ENCODE results near the gene ENPP6.
"Not testable (repeated sequence)": the region's sequence is repeated elsewhere in the genome, so short reads cannot be mapped to it uniquely, and the experiment has no call there.

ENPP6 gene

GRCh38 chr4:184142121-184143000, 75.3 kb downstream of the ENPP6 start:
- no peaks in the 10 kb centered on the region for H3K36me3 ChIP-seq (ENCODE audit: control insufficient read depth in 5 of 5, insufficient read depth in 5 of 5, low read length in 5 of 5)
- H3K9ac ChIP-seq (ENCODE audit: low read length in 5 of 5), result no peak overlapping the region
- H3K4me1 ChIP-seq (ENCODE audit: control insufficient read depth in 5 of 5, insufficient read depth in 5 of 5, low read length in 5 of 5), result no peaks in the 10 kb centered on the region
- peaks cover 0 to 11% (median 7%) of the 10 kb centered on the region in 5 donors for H3K9me3 ChIP-seq (ENCODE audit: control insufficient read depth in 5 of 5, low read length in 5 of 5)
- H3K4me3 ChIP-seq (ENCODE audit: low read depth in 1 of 5, low read length in 5 of 5), result no peak overlapping the region
- peaks cover 0 to 11% (median 0%) of the 10 kb centered on the region in 5 donors for H3K27me3 ChIP-seq (ENCODE audit: control insufficient read depth in 5 of 5, insufficient read depth in 4 of 5, low read length in 5 of 5)
- H3K27ac ChIP-seq (ENCODE audit: low read depth, low read length), result no peak overlapping the region

- not testable (repeated sequence) for H3K9ac ChIP-seq (ENCODE audit: low read length in 5 of 5); H3K4me3 ChIP-seq (ENCODE audit: low read depth in 1 of 5, low read length in 5 of 5); H3K27me3 ChIP-seq (ENCODE audit: control insufficient read depth in 5 of 5, insufficient read depth in 4 of 5, low read length in 5 of 5); H3K27ac ChIP-seq (ENCODE audit: low read depth, low read length); H3K4me1 ChIP-seq (ENCODE audit: control insufficient read depth in 5 of 5, insufficient read depth in 5 of 5, low read length in 5 of 5); H3K36me3 ChIP-seq (ENCODE audit: control insufficient read depth in 5 of 5, insufficient read depth in 5 of 5, low read length in 5 of 5)
- H3K9me3 ChIP-seq (ENCODE audit: control insufficient read depth in 5 of 5, low read length in 5 of 5), result peaks cover 5 to 23% (median 14%) of the 10 kb centered on the region in 5 donors
Observed at GRCh38 chr4:184140901-184141300, 76.8 kb downstream of the ENPP6 start.

GRCh38 chr4:184136525-184136924, 81.1 kb downstream of the ENPP6 start:
- Histone ChIP-seq H3K4me3 (ENCODE audit: low read depth in 1 of 5, low read length in 5 of 5) (no peak overlapping the region), H3K9me3 (ENCODE audit: control insufficient read depth in 5 of 5, low read length in 5 of 5) (peaks cover 5 to 23% (median 14%) of the 10 kb centered on the region in 5 donors), H3K4me1 (ENCODE audit: control insufficient read depth in 5 of 5, insufficient read depth in 5 of 5, low read length in 5 of 5) (no peaks in the 10 kb centered on the region), H3K27ac (ENCODE audit: low read depth, low read length) (no peak overlapping the region), H3K36me3 (ENCODE audit: control insufficient read depth in 5 of 5, insufficient read depth in 5 of 5, low read length in 5 of 5) (no peaks in the 10 kb centered on the region), H3K9ac (ENCODE audit: low read length in 5 of 5) (no peak overlapping the region), H3K27me3 (ENCODE audit: control insufficient read depth in 5 of 5, insufficient read depth in 4 of 5, low read length in 5 of 5) (no peaks in the 10 kb centered on the region)

DNA sequence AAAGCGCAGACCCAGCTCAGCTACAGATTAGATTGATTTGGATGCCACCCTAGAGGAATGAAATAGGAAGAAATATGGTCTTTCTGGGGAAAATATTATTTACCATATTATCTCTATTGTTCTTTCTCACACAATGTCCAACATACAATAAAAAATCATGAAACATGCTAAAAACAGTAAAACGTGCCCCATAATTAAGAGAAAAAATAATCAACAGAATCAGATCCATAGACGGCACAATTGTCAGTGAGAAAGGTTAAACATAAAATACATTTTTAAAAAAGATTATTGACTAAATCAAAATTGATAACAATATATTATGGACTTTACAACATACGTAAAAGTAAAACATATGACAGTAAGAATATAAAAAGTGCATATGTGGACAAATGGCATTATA, 90.9 kb downstream of the ENPP6 start:
- Histone ChIP-seq H3K36me3 (ENCODE audit: control insufficient read depth in 5 of 5, insufficient read depth in 5 of 5, low read length in 5 of 5) (no peaks in the 10 kb centered on the region), H3K27ac (ENCODE audit: low read depth, low read length) (no peak overlapping the region), H3K27me3 (ENCODE audit: control insufficient read depth in 5 of 5, insufficient read depth in 4 of 5, low read length in 5 of 5) (peaks cover 0 to 3% (median 0%) of the 10 kb centered on the region in 5 donors), H3K4me1 (ENCODE audit: control insufficient read depth in 5 of 5, insufficient read depth in 5 of 5, low read length in 5 of 5) (no peaks in the 10 kb centered on the region), H3K4me3 (ENCODE audit: low read depth in 1 of 5, low read length in 5 of 5) (no peak overlapping the region), H3K9me3 (ENCODE audit: control insufficient read depth in 5 of 5, low read length in 5 of 5) (peaks cover 0 to 5% (median 0%) of the 10 kb centered on the region in 5 donors), H3K9ac (ENCODE audit: low read length in 5 of 5) (no peak overlapping the region)

DNA sequence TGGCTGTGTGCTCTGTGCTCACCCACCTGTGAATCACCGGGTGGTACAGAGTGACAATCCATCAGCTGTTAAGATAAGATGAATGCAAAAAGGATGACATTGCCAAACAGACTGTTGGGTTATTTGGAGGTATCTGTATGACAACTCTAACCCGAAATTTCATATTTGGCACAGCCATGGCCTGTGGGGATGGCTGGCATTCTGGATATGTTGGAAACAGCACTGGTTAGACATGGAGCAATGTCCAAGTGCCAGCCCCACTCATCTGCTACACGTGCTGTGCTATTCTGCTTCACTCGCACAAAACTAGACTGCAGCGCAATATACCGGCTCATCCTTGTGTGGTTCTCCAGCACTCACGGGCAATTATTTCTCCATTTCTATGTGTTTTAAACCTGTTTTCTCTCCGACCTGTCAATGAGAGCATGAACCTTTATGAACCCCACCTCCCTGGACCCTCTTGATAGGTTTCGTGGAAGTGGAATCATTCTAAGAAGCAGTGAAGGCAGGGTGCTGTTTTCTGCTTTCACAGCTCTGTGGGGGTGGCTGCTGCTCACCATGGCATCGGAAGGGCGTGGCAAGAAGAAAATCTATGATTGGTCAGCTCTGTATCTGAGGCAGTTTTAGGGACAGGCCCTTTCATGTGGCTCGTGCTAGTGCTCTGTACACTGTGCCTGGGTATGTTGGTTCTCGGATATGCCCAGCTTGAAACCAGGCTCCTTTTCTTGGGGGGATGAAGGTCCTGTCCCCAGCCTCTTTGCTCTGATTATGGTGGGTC, 94.9 kb downstream of the ENPP6 start:
- Histone ChIP-seq H3K36me3 (ENCODE audit: control insufficient read depth in 5 of 5, insufficient read depth in 5 of 5, low read length in 5 of 5) (no peaks in the 10 kb centered on the region), H3K27me3 (ENCODE audit: control insufficient read depth in 5 of 5, insufficient read depth in 4 of 5, low read length in 5 of 5) (peaks cover 0 to 6% (median 0%) of the 10 kb centered on the region in 5 donors), H3K27ac (ENCODE audit: low read depth, low read length) (no peak overlapping the region), H3K4me3 (ENCODE audit: low read depth in 1 of 5, low read length in 5 of 5) (no peak overlapping the region), H3K9me3 (ENCODE audit: control insufficient read depth in 5 of 5, low read length in 5 of 5) (peaks cover 0 to 5% (median 0%) of the 10 kb centered on the region in 5 donors), H3K9ac (ENCODE audit: low read length in 5 of 5) (no peak overlapping the region), H3K4me1 (ENCODE audit: control insufficient read depth in 5 of 5, insufficient read depth in 5 of 5, low read length in 5 of 5) (no peaks in the 10 kb centered on the region)

DNA sequence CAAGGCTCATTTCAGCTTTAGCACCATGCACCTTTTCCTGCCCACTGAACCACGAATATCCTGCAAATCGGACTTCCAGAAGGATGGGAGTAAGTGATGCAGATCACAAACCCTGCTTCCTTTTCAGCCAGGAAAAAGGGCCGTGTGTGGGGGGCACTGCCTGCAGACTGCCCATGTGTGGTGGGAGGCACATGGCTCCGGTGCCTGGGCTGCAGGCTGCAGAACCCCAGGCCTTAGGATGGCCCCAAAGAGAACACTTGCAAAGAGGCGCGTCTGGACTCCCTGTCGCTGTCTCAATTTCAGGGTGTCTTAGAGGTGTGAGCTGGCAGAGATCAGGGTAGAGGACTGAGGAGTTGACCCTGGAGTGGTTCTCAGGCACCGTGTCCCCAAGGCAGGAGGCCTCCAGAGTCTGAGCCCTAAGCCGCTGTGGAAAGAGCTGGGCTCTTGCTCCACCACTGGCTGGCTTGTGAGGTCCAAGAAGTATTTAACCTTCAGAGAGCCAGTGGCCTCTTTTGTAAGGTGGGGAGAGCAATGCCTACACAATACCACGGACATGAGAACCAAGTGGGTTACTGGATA, 97.0 kb downstream of the ENPP6 start:
- H3K36me3 ChIP-seq (ENCODE audit: control insufficient read depth in 5 of 5, insufficient read depth in 5 of 5, low read length in 5 of 5), result no peaks in the 10 kb centered on the region
- no peak overlapping the region for H3K27ac ChIP-seq (ENCODE audit: low read depth, low read length)
- H3K9ac ChIP-seq (ENCODE audit: low read length in 5 of 5), result no peak overlapping the region
- H3K4me1 ChIP-seq (ENCODE audit: control insufficient read depth in 5 of 5, insufficient read depth in 5 of 5, low read length in 5 of 5), result no peaks in the 10 kb centered on the region
- peaks cover 0 to 6% (median 0%) of the 10 kb centered on the region in 5 donors for H3K27me3 ChIP-seq (ENCODE audit: control insufficient read depth in 5 of 5, insufficient read depth in 4 of 5, low read length in 5 of 5)
- H3K4me3 ChIP-seq (ENCODE audit: low read depth in 1 of 5, low read length in 5 of 5), result no peak overlapping the region
- H3K9me3 ChIP-seq (ENCODE audit: control insufficient read depth in 5 of 5, low read length in 5 of 5), result no peaks in the 10 kb centered on the region

DNA sequence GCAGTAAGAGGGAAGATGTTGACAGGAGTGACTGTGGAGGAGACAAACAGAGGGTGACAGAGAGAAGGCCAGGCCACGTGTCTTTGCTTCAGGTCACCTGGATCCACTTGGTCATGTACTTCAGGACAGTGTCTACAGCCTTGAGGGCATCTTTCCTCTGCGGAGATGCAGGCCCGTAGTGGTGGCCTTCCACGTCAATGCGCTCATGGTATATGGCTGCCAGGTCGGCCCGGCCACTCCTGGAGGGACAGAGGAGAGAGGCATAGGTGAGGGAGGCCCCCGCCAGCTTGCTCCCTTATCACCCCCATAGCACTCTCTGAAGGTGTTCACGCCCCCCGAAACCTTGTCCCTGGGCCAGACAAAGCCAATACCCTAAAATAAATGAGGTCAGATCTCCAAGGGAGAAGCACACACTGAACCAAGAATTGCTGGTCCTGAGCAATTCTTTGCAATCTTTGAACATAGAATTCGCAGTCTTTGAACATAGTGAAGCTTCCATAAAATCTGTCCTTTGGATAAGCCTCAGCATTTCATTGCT, 99.9 kb downstream of the ENPP6 start:
- H3K36me3 ChIP-seq (ENCODE audit: control insufficient read depth in 5 of 5, insufficient read depth in 5 of 5, low read length in 5 of 5), result no peaks in the 10 kb centered on the region
- H3K4me3 ChIP-seq (ENCODE audit: low read depth in 1 of 5, low read length in 5 of 5), result no peak overlapping the region
- H3K9ac ChIP-seq (ENCODE audit: low read length in 5 of 5), result no peak overlapping the region
- H3K27ac ChIP-seq (ENCODE audit: low read depth, low read length), result no peak overlapping the region
- H3K27me3 ChIP-seq (ENCODE audit: control insufficient read depth in 5 of 5, insufficient read depth in 4 of 5, low read length in 5 of 5), result peaks cover 0 to 8% (median 0%) of the 10 kb centered on the region in 5 donors
- no peaks in the 10 kb centered on the region for H3K4me1 ChIP-seq (ENCODE audit: control insufficient read depth in 5 of 5, insufficient read depth in 5 of 5, low read length in 5 of 5)
- H3K9me3 ChIP-seq (ENCODE audit: control insufficient read depth in 5 of 5, low read length in 5 of 5), result no peaks in the 10 kb centered on the region

- Histone ChIP-seq H3K9ac (ENCODE audit: low read length in 5 of 5) (no peak overlapping the region), H3K27ac (ENCODE audit: low read depth, low read length) (no peak overlapping the region), H3K27me3 (ENCODE audit: control insufficient read depth in 5 of 5, insufficient read depth in 4 of 5, low read length in 5 of 5) (peaks cover 0 to 8% (median 0%) of the 10 kb centered on the region in 5 donors), H3K4me3 (ENCODE audit: low read depth in 1 of 5, low read length in 5 of 5) (no peak overlapping the region), H3K4me1 (ENCODE audit: control insufficient read depth in 5 of 5, insufficient read depth in 5 of 5, low read length in 5 of 5) (no peaks in the 10 kb centered on the region), H3K36me3 (ENCODE audit: control insufficient read depth in 5 of 5, insufficient read depth in 5 of 5, low read length in 5 of 5) (no peaks in the 10 kb centered on the region), H3K9me3 (ENCODE audit: control insufficient read depth in 5 of 5, low read length in 5 of 5) (peaks cover 0 to 5% (median 3%) of the 10 kb centered on the region in 5 donors)
Observed at GRCh38 chr4:184115399-184115798, 102.3 kb downstream of the ENPP6 start.

DNA sequence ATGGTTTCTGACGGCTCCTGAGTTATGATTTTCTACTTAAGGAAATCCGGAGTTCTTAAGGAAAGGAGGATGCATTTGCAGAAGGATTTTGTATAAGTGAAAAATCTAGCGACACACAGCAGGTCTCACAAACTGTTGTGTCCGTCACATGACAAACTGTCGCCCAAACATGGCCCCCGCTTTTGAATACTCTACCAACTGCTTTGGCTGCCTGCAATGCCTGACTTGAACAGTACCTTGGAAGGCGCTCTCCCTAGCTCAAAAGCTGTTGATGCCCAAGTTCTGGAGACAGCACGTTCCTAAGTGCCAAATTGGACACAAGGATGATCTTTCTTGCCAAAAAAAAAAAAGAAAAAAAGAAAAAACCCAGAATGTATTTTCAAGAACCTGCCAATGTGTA, 103.2 kb downstream of the ENPP6 start:
- Histone ChIP-seq H3K4me3 (ENCODE audit: low read depth in 1 of 5, low read length in 5 of 5) (no peak overlapping the region), H3K27ac (ENCODE audit: low read depth, low read length) (no peak overlapping the region), H3K27me3 (ENCODE audit: control insufficient read depth in 5 of 5, insufficient read depth in 4 of 5, low read length in 5 of 5) (peaks cover 0 to 8% (median 0%) of the 10 kb centered on the region in 5 donors), H3K9me3 (ENCODE audit: control insufficient read depth in 5 of 5, low read length in 5 of 5) (peaks cover 0 to 6% (median 5%) of the 10 kb centered on the region in 5 donors), H3K4me1 (ENCODE audit: control insufficient read depth in 5 of 5, insufficient read depth in 5 of 5, low read length in 5 of 5) (no peaks in the 10 kb centered on the region), H3K9ac (ENCODE audit: low read length in 5 of 5) (no peak overlapping the region), H3K36me3 (ENCODE audit: control insufficient read depth in 5 of 5, insufficient read depth in 5 of 5, low read length in 5 of 5) (no peaks in the 10 kb centered on the region)

Data from subcutaneous abdominal adipose tissue (tissue), 5 donors.